ENCODE results near the gene SCD. TPM values are rescaled to one million over a fixed set of nuclear protein-coding genes. Genes with fewer than 3 reads are reported as not detected.
A peak's percentile ranks its signal among the peaks of the same experiment; 100 is the strongest.

Gene SCD
- total and polyA plus RNA-seq, 2 of the 13 experiments (the other 11 are each of a cell fraction or from before 2014, with no cell fraction given): 492 to 512 TPM

GRCh38 chr10:100346765-100347567, at the start of gene SCD (continued):
- no peak for TF ChIP-seq ZFP36 (IDR thresholded peaks at IDR 0.05; ENCODE audit: borderline replicate concordance, low read depth, low read length, partially characterized antibody)
- TF ChIP-seq ZNF282 (IDR thresholded peaks at IDR 0.05; ENCODE audit: partially characterized antibody): no peak
- no peak for TF ChIP-seq ELF1 (CRISPR knock-in tag; IDR thresholded peaks at IDR 0.05)
- TF ChIP-seq ZNF317 (CRISPR knock-in tag; IDR thresholded peaks at IDR 0.05): peak; percentile 66; the same call in 1 of the 2 replicates
- TF ChIP-seq ZNF17 (CRISPR knock-in tag; IDR thresholded peaks at IDR 0.05): no peak
- TF ChIP-seq NFE2L2 (IDR thresholded peaks at IDR 0.05; ENCODE audit: low read length): no peak
- 0 out of 2 replicates have a peak, but pooled peaks have one; percentile 27 for TF ChIP-seq KLF6 (CRISPR knock-in tag; IDR thresholded peaks at IDR 0.05)
- peak; percentile 6; the same call in 1 of the 2 replicates for TF ChIP-seq ZSCAN20 (CRISPR knock-in tag; IDR thresholded peaks at IDR 0.05; ENCODE audit: borderline replicate concordance)
- peak; percentile 34 for TF ChIP-seq ZNF501 (CRISPR knock-in tag; IDR thresholded peaks at IDR 0.05)
- TF ChIP-seq ZNF766 (CRISPR knock-in tag; IDR thresholded peaks at IDR 0.05; ENCODE audit: borderline replicate concordance): 0 out of 2 replicates have a peak, but pooled peaks have one; percentile 45
- no peak; the same call in 1 of the 2 replicates for TF ChIP-seq SKIL (CRISPR knock-in tag; IDR thresholded peaks at IDR 0.05; ENCODE audit: borderline replicate concordance)
- TF ChIP-seq, protein P1, sequence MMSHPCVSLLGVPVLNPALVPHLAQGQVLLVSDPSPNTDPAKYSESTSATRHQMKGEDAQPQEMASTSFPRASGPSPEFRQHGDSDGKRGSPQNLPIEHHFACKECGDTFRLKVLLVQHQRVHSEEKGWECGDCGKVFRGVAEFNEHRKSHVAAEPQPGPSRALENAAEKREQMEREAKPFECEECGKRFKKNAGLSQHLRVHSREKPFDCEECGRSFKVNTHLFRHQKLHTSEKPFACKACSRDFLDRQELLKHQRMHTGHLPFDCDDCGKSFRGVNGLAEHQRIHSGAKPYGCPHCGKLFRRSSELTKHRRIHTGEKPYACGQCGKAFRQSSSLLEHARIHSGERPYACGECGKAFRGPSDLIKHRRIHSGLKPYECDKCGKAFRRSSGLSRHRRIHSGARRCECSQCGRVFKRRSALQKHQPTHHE (CRISPR knock-in tag; IDR thresholded peaks at IDR 0.05; ENCODE audit: borderline replicate concordance): 0 out of 2 replicates have a peak, but pooled peaks have one; percentile 65
- TF ChIP-seq ARID4A (CRISPR knock-in tag; IDR thresholded peaks at IDR 0.05; ENCODE audit: borderline replicate concordance): peak; percentile 90
- TF ChIP-seq, protein P2, sequence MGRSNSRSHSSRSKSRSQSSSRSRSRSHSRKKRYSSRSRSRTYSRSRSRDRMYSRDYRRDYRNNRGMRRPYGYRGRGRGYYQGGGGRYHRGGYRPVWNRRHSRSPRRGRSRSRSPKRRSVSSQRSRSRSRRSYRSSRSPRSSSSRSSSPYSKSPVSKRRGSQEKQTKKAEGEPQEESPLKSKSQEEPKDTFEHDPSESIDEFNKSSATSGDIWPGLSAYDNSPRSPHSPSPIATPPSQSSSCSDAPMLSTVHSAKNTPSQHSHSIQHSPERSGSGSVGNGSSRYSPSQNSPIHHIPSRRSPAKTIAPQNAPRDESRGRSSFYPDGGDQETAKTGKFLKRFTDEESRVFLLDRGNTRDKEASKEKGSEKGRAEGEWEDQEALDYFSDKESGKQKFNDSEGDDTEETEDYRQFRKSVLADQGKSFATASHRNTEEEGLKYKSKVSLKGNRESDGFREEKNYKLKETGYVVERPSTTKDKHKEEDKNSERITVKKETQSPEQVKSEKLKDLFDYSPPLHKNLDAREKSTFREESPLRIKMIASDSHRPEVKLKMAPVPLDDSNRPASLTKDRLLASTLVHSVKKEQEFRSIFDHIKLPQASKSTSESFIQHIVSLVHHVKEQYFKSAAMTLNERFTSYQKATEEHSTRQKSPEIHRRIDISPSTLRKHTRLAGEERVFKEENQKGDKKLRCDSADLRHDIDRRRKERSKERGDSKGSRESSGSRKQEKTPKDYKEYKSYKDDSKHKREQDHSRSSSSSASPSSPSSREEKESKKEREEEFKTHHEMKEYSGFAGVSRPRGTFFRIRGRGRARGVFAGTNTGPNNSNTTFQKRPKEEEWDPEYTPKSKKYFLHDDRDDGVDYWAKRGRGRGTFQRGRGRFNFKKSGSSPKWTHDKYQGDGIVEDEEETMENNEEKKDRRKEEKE (IDR thresholded peaks at IDR 0.05): no peak
- no peak for TF ChIP-seq TBL1XR1 (IDR thresholded peaks at IDR 0.05; ENCODE audit: borderline replicate concordance, low read length, partially characterized antibody)
- TF ChIP-seq, protein P3, sequence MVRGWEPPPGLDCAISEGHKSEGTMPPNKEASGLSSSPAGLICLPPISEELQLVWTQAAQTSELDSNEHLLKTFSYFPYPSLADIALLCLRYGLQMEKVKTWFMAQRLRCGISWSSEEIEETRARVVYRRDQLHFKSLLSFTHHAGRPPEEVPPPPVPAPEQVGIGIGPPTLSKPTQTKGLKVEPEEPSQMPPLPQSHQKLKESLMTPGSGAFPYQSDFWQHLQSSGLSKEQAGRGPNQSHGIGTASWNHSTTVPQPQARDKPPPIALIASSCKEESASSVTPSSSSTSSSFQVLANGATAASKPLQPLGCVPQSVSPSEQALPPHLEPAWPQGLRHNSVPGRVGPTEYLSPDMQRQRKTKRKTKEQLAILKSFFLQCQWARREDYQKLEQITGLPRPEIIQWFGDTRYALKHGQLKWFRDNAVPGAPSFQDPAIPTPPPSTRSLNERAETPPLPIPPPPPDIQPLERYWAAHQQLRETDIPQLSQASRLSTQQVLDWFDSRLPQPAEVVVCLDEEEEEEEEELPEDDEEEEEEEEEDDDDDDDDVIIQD (CRISPR knock-in tag; IDR thresholded peaks at IDR 0.05; ENCODE audit: low read depth): no peak
